PC-9 (cell line): Measurements from ENCODE around the gene ZNF165. TPM values are rescaled to one million over a fixed set of nuclear protein-coding genes. Genes with fewer than 3 reads are reported as not detected.

Experiments
- BruUV-seq: library from RNA; stranded (reverse); fragments of 400-500 nt; replicated peaks from 2 replicates; lab custom pipeline; 2021; lab: Mats Ljungman, UMichigan
- CTCF ChIA-PET: fragments of 300-600 bp; sonication (Branson Sonifier 250); formaldehyde crosslinking; loops from one replicate; lab custom pipeline; 2022; ENCODE audit warnings: antibody characterized with exemption; lab: Charles Lee
- POLR2A ChIA-PET: fragments of 300-600 bp; sonication (Branson Sonifier 250); formaldehyde crosslinking; loops from one replicate; lab custom pipeline; 2022; ENCODE audit warnings: antibody characterized with exemption; ENCODE audit not compliant: unreplicated experiment; lab: Charles Lee
- DNase-seq, 2 experiments: peaks; one replicate each; pipeline versions ENCODE4 v3.0.0 to v3.0.0-alpha.2; 2015 to 2022; ENCODE audit warnings: mixed read lengths in 1 of 2
- H2AFZ ChIP-seq: fragments of 200-600 bp; sonication (generic); 2 replicates; pipeline ENCODE4 v1.8.1; 2017; ENCODE audit warnings: antibody characterized with exemption
- H3F3A ChIP-seq: fragments of 200-600 bp; sonication (generic); 2 replicates; pipeline ENCODE4 v1.8.1; 2017; ENCODE audit warnings: antibody characterized with exemption, mild to moderate bottlenecking, low read depth; ENCODE audit not compliant: insufficient read depth
- H3K27ac ChIP-seq: fragments of 200-600 bp; sonication (generic); 2 replicates; pipeline ENCODE4 v1.6.1; 2016; ENCODE audit warnings: mixed run types
- H3K27me3 ChIP-seq: fragments of 200-600 bp; sonication (generic); 2 replicates; pipeline ENCODE4 v1.6.1; 2016; ENCODE audit warnings: low read depth, mixed run types; ENCODE audit not compliant: insufficient read depth
- H3K36me3 ChIP-seq: fragments of 200-600 bp; sonication (generic); 2 replicates; pipeline ENCODE4 v1.6.1; 2016; ENCODE audit warnings: low read depth, mixed run types
- H3K4me1 ChIP-seq: fragments of 200-600 bp; sonication (generic); replicated peaks from 2 replicates; pipeline ENCODE4 v1.6.1; 2016; ENCODE audit warnings: mixed run types; ENCODE audit not compliant: insufficient read depth
- H3K4me2 ChIP-seq: fragments of 200-600 bp; sonication (generic); 2 replicates; pipeline ENCODE4 v1.6.1; 2017; ENCODE audit warnings: mixed run types
- H3K4me3 ChIP-seq: fragments of 200-600 bp; sonication (generic); 2 replicates; pipeline ENCODE4 v1.6.1; 2016; ENCODE audit warnings: mixed run types
- H3K79me2 ChIP-seq: fragments of 200-600 bp; sonication (generic); 2 replicates; pipeline ENCODE4 v1.6.1; 2017; ENCODE audit warnings: low read depth, mixed run types
- H3K9me2 ChIP-seq: fragments of 200-600 bp; sonication (generic); 2 replicates; pipeline ENCODE4 v1.8.1; 2017; ENCODE audit warnings: mild to moderate bottlenecking; ENCODE audit not compliant: insufficient read depth
- H3K9me3 ChIP-seq: fragments of 200-600 bp; sonication (generic); 2 replicates; pipeline ENCODE4 v1.8.1; 2016; ENCODE audit warnings: low read depth; ENCODE audit not compliant: insufficient read depth
- H4K20me1 ChIP-seq: fragments of 200-600 bp; sonication (generic); 2 replicates; pipeline ENCODE4 v1.8.1; 2017; ENCODE audit not compliant: insufficient read depth
- EZH2 ChIP-seq: fragments of 200-600 bp; sonication (generic); IDR thresholded peaks from 2 replicates; pipeline ENCODE4 v1.8.0; 2017; ENCODE audit warnings: antibody characterized with exemption, low read depth
- intact Hi-C: fragments of 100-400 bp; cut with micrococcal nuclease; formaldehyde crosslinking; loops from one replicate; pipeline ENCODE4 v1.10.0; 2022; ENCODE audit not compliant: unreplicated experiment
- total RNA-seq: library from RNA; stranded (reverse); gene quantifications from 2 replicates; pipeline ENCODE4 v1.2.3, GENCODE V29; 2021
- TF ChIP-seq, protein P1 (sequence below): fragments of 200-600 bp; sonication (generic); conservative IDR thresholded peaks from 2 replicates; pipeline ENCODE4 v1.6.1; 2017; ENCODE audit warnings: mixed run types, antibody characterized with exemption, mild to moderate bottlenecking, moderate library complexity

ZNF165 gene
- total RNA-seq, 1 experiment from 2014 or later = 12.6 TPM

DNA sequence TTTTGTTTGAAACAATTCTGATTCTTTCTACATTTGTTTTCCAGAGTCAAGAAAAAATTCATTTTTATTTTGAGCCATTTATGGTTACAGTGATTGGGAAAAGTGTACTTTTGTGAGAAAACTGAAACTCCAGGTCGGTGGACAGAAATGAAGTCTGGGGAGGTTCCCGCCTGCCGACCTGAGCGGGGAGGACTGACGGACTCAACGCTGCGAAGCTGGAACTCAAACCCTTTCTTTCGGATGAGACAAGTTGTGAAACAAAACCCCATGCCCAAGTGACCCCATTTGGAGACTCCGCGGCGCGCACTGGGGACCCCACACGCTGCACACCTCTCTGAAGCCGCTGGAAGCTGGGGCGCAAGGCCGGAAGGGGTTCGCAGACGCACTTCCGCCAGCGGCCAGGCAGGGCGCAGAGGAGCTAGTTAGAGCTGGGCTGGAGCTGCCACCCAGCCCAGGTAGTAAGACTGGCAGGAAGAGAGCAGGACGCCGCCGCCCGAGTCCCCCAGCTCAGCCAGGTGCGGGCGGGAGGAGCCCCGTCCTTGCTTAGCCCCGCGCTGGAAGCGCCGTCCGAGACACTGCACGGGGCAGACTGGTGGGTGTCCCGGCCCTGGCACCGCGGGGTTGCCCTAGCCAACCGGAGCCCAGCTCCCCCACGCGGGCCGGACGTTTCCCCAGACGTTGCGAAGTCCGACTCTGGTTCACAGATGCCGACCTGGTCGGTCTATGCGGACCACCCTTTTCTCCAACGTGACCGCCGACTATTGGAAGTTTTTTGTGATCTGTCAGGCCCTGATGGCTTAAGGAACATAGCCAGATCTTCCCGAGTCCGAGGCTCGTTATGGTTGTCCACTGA is 24.2 kb downstream of the ZNF165 start:
- intact Hi-C loops = loop anchor here (1.0 kb wide), 2 partner anchors 18 to 32 kb away; no protein-coding TSS in a partner anchor
- no peaks in the 10 kb centered on the region for H3K9me3 ChIP-seq
- no peaks in the 10 kb centered on the region for H3F3A ChIP-seq
- ChIA-PET POLR2A (interaction anchor here (0.5 to 0.7 kb wide), 6 partner anchors 24 to 251 kb away, joined by 3 to 9 read pairs (median 4); partner anchors contain the start of genes ZKSCAN3 and ZNF165), CTCF (interaction anchor here (0.6 to 1.0 kb wide), 2 partner anchors 210 to 251 kb away, joined by 3 read pairs; no protein-coding TSS in a partner anchor)
- H2AFZ ChIP-seq = peak overlapping the region; percentile 94
- no peak for TF ChIP-seq EZH2
- TF ChIP-seq, protein P1, sequence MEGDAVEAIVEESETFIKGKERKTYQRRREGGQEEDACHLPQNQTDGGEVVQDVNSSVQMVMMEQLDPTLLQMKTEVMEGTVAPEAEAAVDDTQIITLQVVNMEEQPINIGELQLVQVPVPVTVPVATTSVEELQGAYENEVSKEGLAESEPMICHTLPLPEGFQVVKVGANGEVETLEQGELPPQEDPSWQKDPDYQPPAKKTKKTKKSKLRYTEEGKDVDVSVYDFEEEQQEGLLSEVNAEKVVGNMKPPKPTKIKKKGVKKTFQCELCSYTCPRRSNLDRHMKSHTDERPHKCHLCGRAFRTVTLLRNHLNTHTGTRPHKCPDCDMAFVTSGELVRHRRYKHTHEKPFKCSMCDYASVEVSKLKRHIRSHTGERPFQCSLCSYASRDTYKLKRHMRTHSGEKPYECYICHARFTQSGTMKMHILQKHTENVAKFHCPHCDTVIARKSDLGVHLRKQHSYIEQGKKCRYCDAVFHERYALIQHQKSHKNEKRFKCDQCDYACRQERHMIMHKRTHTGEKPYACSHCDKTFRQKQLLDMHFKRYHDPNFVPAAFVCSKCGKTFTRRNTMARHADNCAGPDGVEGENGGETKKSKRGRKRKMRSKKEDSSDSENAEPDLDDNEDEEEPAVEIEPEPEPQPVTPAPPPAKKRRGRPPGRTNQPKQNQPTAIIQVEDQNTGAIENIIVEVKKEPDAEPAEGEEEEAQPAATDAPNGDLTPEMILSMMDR = peak; percentile 74
- no peaks in the 10 kb centered on the region for H3K79me2 ChIP-seq
- no peaks in the 10 kb centered on the region for H3K9me2 ChIP-seq
- H3K4me3 ChIP-seq = peak overlapping the region; percentile 83
- peaks cover 7% of the 10 kb centered on the region; the same call in 1 of the 2 replicates for H3K27me3 ChIP-seq
- DNase-seq = peak; percentile 73 to 80
- peaks cover 11% of the 10 kb centered on the region for H3K4me1 ChIP-seq
- H3K36me3 ChIP-seq = no peaks in the 10 kb centered on the region
- no peaks in the 10 kb centered on the region for H4K20me1 ChIP-seq
- no peak overlapping the region for H3K27ac ChIP-seq
- peak overlapping the region; percentile 82 for H3K4me2 ChIP-seq
- BruUV-seq = TSS peak; percentile 93

DNA sequence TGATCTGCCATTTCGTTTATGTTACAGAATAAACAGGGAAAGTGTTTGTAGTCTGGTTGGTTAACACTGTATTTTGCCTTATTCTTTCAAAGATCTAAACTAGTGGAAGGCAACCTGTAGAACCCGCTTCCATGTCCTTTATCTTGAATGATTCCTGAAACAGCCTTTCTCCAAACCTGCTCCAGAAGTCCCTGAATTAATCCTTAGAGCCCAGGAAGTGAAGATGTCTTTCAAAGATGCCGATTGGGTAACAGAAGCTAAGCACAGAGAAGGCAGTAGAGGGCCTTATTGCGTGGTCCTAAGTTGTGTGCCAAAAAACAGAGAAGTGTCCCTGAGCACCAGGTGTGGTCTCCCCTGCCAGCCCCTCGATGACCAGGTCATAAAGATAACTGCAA is 24.9 kb downstream of the ZNF165 start:
- no TSS peak for BruUV-seq
- intact Hi-C loops = loop anchor here (1.0 kb wide), 1 partner anchor 17 kb away; no protein-coding TSS in a partner anchor
- H3K9me3 ChIP-seq = no peaks in the 10 kb centered on the region
- DNase-seq = no peak
- ChIA-PET CTCF (interaction anchor here (0.6 to 1.0 kb wide), 2 partner anchors 210 to 251 kb away, joined by 3 read pairs; no protein-coding TSS in a partner anchor), POLR2A (interaction anchor here (0.5 to 0.7 kb wide), 8 partner anchors 25 to 487 kb away, joined by 3 to 19 read pairs (median 4); partner anchors contain the start of genes ZKSCAN3 and ZNF165)
- H3K4me2 ChIP-seq = peak overlapping the region; percentile 82
- peaks cover 11% of the 10 kb centered on the region for H3K4me1 ChIP-seq
- H4K20me1 ChIP-seq = no peaks in the 10 kb centered on the region
- no peaks in the 10 kb centered on the region for H3K36me3 ChIP-seq
- H3K79me2 ChIP-seq = no peaks in the 10 kb centered on the region
- peaks cover 7% of the 10 kb centered on the region; the same call in 1 of the 2 replicates for H3K27me3 ChIP-seq
- no peaks in the 10 kb centered on the region for H3K9me2 ChIP-seq
- H2AFZ ChIP-seq = peak overlapping the region; percentile 94
- H3F3A ChIP-seq = no peaks in the 10 kb centered on the region
- TF ChIP-seq, protein P1 = no peak
- TF ChIP-seq EZH2 = no peak
- H3K4me3 ChIP-seq = peak overlapping the region; percentile 83
- H3K27ac ChIP-seq = no peak overlapping the region

DNA sequence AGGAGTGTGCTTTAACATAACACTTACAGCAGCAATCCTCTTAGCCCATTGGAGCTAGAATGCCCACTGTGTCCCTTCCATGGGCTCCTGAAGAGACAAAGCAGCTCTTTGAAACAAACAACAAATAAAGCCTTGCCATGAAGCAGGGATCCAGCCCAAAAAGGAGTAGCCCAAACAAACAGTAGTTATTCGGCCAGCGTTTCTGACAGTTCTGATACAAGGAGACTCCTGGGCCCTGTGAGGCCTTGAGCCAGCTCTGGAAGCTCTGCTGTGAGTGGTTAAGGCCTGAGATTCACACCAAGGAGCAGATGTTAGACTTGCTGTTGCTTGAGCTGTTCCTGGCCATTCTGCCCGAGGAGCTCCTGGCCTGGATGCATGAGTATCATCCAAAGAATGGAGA is 27.1 kb downstream of the ZNF165 start:
- no TSS peak for BruUV-seq
- H3K79me2 ChIP-seq = no peaks in the 10 kb centered on the region
- no peak for TF ChIP-seq EZH2
- TF ChIP-seq, protein P1 = no peak
- H3K4me1 ChIP-seq = peaks cover 11% of the 10 kb centered on the region
- no peaks in the 10 kb centered on the region for H3K9me3 ChIP-seq
- no peak overlapping the region for H3K4me2 ChIP-seq
- no peaks in the 10 kb centered on the region for H4K20me1 ChIP-seq
- POLR2A ChIA-PET = interaction anchor here (0.6 kb wide), 1 partner anchor 215 kb away, joined by 9 read pairs; a partner anchor contains a TSS
- intact Hi-C loops = no loop called here
- CTCF ChIA-PET = interaction anchor here (0.7 kb wide), 1 partner anchor 1888 kb away, joined by 3 read pairs; no protein-coding TSS in a partner anchor
- no peaks in the 10 kb centered on the region for H3K27me3 ChIP-seq
- H3K36me3 ChIP-seq = no peaks in the 10 kb centered on the region
- no peak overlapping the region for H3K27ac ChIP-seq
- H3K9me2 ChIP-seq = no peaks in the 10 kb centered on the region
- DNase-seq = no peak
- no peaks in the 10 kb centered on the region for H3F3A ChIP-seq
- H2AFZ ChIP-seq = no peak overlapping the region
- H3K4me3 ChIP-seq = no peak overlapping the region
